Stimulated activated CD4-positive, alpha-beta T cell treated with anti-CD3 and anti-CD28 coated beads, Interleukin-1b, Interleukin-23, amount 100 ng/mL, for 1 hour (primary cell): ENCODE measurements around the gene KMT2D.

Source experiments
- DNase-seq, 2 donors: peaks; one replicate each; pipeline ENCODE4 v3.0.0-alpha.2; 2020; ENCODE audit warnings: low read depth in 2 of 2

The KMT2D gene, protein sequence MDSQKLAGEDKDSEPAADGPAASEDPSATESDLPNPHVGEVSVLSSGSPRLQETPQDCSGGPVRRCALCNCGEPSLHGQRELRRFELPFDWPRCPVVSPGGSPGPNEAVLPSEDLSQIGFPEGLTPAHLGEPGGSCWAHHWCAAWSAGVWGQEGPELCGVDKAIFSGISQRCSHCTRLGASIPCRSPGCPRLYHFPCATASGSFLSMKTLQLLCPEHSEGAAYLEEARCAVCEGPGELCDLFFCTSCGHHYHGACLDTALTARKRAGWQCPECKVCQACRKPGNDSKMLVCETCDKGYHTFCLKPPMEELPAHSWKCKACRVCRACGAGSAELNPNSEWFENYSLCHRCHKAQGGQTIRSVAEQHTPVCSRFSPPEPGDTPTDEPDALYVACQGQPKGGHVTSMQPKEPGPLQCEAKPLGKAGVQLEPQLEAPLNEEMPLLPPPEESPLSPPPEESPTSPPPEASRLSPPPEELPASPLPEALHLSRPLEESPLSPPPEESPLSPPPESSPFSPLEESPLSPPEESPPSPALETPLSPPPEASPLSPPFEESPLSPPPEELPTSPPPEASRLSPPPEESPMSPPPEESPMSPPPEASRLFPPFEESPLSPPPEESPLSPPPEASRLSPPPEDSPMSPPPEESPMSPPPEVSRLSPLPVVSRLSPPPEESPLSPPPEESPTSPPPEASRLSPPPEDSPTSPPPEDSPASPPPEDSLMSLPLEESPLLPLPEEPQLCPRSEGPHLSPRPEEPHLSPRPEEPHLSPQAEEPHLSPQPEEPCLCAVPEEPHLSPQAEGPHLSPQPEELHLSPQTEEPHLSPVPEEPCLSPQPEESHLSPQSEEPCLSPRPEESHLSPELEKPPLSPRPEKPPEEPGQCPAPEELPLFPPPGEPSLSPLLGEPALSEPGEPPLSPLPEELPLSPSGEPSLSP (N-terminal part only)

DNA sequence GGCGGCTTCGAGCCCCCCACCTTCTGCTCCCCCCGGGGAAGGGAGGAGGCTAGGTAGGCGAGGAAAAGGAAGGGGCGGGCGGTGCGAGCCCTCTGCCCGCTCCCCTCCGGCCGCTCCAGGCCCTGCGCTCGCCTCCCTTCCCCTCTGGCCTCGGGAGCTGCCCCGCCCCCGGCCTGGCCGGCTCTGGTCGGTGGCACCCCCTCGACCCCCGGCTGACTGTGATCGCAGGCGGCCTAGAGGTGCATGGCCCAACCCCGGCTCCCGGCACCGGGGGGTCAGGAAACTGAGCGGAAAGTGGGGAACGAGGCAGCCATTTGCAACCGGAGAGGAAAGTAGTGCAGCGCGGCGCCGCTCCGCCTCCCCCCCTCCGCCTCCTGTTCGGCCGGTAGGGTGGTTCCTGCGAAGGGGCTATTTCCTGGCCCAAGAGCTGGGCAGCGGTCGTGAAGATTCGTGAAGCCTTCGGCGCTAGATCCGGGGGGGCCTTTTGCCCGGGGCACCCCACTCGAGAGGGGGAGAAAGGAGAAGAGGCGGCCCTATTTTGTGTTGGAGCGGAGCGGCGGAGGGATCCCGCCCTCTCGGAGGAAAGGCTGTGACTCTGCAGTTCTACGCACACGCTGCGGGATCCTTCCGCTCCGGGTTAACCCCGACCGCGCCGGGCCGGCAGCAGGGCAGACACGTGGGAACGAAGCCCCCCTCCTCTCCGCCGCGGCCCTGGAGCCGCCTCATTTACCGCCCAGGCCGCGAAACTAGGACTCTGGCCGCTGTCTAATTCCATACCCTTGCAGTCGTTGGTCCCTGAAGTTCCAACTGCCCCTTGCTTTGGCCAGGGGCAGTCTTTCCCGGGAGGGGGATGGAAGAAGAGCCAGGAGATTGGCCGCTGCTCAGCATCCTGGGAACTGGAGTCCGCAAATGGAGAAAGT lies at the start of gene KMT2D:
TSS of gene KMT2D (minus strand) at position 558 of the 920 bp plus-strand sequence. CDS start 5,470 bp downstream, outside the sequence.
- peak; percentile 67 to 70 for DNase-seq

DNA sequence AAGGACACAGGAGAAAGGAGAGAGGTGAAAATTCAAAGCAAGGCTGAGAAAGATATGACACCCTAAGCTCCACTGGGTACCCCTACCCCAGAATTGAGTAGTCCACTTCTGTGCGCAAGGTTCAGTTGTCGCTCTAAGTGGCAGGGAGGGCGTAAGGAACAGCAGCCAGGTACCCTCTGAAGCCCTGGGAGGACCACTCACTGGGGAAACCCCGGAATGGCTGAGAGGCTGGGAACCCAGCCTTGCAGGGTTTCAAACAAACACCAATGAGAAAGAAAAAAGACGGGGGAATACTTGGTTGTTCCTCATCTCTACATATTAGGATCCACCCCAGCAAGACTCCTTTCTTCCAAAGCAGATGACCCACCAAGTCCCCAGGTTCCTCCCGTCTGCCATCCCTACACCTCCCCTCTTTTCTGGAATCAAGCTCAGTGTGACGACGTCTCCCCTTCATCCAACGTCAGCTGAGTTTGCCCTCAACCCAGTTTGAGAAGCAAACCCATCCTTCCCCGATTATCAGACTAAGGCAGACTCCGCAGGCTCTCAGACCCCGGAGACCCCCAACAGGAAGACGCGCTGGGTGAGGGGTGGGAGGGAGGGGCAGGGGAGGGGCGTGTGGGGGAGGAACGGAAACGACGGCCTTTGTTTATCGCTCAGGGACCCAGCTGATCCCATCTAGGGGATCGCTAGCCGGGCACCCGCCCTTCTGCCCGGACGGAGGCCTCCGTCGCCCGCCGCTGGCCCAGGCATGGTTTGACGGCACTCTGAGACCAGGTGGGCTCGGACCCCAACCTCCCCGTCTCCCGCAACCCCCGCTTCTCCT lies 49.3 kb upstream of the KMT2D start:
- no peak for DNase-seq

DNA sequence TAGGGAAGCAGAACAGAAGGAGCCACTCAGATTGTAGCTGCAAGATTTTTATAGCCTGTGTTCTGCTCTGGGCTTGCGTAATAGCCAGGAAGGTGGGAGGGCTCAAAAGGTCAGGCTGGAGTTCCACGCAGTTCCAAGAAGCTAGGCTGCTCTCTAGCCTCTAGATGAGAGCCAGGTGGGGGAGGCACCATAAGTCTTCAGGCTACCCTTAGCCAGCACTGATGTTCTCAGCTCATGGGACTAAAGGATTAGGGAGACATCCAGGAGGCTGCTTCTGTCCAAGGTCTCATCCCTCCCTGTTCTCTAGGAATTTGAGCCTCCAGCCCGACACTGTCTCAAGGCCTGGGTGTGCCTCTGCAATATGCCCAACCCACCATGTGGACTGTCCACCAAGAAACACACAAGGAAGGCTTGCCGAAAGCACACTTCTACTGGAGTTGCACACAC lies 48.4 kb upstream of the KMT2D start:
- no peak for DNase-seq

DNA sequence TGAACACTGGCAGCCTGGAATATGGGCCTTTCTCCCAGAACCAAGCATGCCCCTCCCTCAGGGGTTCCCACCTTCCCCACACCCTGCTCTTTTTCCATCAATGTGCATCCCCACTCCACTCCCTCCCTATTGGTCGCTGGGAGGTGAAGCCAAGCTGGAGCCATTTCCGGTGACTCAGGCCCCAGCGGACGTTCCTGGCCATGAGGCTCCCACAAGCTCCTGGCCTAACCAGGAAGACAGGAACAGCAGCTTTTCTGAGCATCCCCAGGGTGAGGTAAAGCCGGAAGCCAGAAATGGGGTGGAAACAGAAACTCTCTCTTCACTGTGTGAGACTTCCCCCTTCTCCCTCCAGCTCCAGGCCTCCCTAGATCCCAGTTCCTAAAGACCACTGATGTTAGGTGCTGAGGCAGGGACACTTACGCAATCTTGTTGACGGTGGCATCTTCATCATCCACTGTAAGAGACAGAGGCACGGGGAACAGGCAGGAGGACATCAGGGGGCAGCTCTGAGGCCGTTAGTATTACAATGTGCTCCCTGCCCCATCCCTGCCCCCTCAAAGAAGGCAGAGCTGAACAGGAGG lies 45.0 kb upstream of the KMT2D start:
- no peak for DNase-seq

DNA sequence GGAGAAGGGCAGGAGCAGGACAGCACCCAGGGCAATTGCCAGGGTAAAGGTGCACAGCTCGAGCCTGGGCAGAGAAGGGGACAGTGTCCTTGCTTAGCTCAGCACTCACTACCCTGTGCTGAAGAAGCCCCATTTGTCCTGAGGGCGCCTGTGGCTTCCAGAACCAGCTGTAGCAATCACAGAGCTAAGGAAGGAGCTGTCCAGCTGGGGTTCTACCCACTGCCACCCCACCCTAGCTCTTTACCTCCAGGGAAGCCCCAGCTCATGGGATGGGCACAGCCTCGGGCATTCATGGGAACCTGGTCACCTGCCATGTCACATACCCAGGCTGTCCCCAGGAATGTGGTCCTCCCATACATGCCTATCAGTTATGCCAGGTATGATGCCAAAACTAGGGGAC lies 44.2 kb upstream of the KMT2D start:
- no peak for DNase-seq

DNA sequence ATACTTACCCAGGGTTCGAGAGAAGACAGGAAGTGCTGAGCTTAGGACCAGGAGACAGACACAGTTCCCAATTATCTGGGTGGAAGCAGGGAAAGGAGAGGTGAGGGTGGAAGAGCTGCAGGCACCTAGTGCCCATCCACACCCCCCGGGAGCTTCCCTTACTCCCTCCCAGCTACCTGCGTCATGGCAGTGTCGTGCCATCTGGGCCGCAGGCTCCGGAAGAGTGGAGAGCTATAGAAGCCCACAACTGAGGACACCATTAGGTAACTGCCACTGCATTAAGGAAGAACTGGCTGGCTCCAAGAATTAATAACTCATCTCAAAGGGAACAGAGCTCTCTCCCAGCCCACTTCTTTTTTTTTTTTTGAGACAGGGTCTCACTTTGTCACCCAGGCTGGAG lies 39.8 kb upstream of the KMT2D start:
- DNase-seq = no peak

DNA sequence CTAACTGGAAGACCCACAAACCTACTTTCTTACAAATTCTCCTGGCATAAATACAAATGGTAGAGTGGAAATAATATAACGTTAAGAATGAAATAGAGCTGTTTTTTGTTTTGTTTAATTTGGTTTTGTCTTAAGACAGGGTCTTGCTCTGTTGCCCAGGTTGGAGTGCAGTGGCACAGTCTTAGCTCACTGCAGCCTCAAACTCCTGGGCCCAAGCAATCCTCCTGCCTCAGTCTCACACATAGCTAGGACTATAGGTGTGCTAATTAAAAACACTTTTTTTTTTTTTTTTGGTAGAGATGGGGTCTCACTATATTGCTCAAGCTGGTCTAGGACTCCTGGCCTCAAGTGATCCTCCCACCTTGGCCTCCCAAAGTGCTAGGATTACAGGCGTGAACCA lies 38.1 kb upstream of the KMT2D start:
- no peak for DNase-seq

DNA sequence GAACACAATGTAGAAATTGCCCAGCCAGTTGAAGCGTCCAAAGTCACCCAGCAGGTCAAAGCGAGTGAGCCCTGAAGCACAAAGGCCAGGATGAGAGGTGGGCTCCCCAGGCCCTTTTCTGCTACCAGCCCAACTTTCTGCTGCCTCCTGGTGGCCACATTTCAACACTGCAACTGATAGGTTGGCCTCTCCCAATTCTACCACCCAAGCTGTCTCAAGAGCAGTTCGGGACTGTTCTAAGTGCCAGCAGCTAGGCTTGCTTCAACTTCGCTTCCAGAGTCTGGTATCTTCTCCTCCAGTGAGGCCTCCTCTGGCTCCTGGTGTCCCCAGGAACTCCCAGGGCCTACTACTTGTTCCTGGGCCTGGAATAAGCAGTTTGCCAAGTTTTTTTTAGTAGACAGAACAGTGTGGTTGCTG lies 37.4 kb upstream of the KMT2D start:
- DNase-seq = peak in 1 of 2 donors; percentile 39

DNA sequence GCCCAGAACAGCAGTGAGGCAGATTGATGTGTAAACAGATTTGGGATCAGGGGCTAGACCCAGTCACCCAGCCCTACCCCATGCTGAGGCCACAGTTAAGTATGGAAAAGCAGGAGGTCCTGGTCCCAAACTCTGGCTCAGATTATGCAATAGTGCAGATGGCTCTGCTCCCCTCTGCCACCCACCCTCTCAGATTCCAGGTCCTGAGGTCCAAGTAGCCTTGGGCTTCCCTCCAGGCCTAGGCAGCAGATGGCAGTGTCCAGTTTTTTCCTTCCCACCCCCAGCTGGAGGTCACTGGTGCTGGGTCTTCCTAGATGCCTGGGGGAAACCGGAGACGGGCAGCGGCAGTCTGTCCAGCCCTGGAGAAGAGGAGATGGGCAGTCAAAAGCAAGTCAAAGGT lies 36.8 kb upstream of the KMT2D start:
- DNase-seq = no peak

DNA sequence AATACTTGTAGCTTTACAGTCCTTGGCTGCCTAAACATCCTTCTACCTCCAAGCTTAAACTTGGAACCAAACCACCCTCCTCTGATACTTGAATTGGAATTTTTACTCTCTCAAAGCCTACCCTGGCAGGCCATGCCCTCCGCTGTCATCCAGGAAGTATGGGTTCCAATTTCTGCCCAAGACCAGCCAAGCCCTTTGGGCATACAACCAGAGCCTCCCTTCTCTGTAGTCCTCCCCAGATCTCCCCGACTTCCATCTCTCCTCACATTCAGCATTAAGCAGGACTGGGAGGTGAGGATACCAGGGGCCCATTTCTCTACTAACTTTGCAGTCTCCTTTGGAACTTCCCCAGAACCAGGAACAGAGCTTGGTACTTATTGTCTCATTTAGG lies 34.4 kb upstream of the KMT2D start:
- DNase-seq = no peak

DNA sequence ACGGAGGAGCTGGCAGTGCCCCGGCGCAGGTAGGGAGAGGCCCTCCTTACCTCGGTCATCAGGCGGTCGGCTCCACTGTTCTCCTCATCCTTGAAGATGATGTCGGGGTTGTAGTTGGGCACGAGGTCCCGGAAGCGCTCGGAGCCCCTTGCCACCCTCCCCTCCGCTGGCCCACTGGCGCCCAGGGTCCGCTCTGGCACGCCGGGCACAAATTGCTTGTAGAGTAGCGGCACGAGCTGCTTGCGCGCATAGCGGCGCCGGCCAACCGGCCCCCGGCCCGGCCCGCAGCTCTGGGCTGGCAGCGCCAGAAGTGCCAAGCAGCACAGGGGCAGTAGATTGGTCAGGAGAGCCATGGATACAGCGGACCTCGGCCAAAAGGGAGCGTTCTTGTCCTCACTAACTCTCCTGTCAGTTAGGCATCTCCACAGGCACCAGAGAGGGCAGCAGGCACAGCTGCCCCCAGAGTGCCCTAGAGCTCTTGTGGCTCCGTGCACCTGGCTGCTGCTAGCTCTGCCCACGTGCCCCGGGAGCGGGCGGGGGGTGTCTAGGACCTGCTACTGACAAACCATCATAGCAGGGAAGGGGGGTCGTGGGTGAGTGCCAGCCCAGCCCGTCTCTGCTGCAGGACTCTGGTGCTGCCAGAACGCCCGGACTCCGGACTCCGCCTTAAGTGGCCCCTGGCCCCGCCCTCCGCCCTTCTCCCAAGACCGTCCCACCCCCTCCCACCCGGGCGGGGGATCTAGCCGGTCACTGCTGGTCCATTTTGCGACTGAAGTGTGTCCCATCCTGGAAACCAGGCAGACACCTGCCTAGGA lies 33.8 kb upstream of the KMT2D start, which contains the start of gene DHH:
TSS of gene DHH (minus strand) at position 642 of the 815 bp plus-strand sequence. CDS start at position 353, 289 bp downstream.
- DNase-seq = no peak

DNA sequence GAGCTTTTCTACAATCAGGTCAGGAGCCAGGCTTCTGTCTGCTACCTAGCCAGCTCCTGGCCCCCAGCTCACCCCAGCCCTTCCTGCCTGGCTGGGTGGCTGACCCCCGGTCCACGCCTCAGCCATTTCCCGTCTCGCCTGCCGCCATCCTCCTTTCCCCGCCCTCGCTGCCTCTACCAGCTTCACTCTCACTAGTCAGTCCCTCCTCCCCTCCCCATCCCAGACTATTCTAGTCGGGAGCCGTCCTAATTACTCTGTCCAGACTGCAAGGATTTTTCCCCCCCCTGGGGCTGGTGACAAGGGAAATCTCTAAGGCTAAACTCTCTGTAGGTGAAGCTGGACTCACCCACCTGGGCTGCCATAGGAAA lies 33.2 kb upstream of the KMT2D start:
- DNase-seq = no peak

DNA sequence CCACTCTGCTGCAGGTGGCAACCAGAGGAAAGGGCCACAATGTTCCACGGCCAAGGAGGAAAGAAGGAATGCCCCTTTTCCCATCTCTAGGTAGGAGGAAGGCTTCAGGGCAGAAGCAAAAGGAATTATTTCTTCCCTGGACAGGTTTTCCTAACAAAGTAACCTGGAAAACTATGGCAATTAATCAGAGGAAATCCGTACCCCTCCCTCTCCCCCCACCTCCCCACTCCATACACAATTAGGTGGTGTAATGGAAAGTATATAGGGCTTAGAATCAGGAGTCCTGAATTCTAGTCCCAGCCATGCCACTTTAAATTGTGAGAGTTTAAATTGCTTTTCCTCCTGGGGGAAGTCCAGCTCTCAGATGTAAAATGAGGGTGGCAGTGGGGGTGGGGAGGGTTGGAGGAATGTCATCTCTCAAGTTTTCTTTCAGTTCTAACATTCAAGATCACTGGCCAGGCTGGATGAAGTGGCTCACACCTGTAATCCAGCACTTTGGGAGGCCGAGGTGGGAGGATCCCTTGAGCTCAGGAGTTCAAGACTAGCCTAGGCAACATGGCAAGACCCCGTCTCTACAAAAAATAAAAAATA lies 32.3 kb upstream of the KMT2D start:
- no peak for DNase-seq

DNA sequence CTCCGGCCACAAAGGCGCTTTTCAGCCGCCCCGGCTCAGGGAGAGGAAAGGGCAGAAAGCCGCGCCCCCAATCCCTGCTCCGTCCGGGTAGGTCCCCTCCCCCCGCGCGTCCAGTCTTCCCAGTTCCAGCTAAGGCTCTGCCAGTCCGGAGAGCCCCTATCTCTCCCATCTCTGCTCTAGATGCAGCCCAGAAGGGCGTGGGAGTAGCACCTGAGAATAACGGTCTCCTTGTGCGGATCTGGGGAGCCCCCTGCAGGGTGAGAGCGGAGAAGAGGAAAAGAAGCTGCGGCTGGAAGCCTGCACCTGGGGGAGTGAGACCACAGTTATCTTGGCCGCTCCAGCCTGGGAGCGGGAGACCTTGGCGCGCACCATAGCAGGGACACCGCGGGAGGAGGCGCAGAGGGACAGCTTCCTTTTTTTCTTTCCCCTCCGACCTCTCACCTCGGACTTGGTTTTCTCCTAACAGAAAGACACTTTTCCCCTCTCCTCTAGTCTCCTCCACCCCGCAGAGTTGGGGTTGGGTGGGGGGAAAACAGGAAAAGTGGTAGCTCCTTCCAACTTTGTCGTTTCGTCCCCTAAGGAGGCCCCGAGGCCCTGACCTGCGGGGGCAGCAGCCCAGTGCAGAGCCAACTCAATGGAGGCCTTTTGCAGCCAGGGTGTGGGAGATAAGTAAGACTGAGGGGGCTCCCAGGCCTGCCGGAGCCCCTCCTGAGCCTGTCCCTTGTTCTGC lies 31.7 kb upstream of the KMT2D start:
- peak in 1 of 2 donors; percentile 41 for DNase-seq

DNA sequence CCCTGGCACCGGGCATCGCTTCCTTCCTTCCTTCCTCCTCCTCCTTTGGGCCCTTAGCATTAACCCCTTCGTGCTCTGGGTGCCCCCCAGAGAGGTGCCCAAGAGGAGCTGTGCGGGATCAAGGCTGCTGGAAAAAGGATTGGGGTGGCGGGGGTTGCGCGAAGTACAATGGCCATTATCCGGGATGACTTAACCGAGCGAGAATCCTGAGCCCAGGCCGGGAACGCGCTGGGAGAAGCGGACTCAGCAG lies 31.2 kb upstream of the KMT2D start:
- DNase-seq = no peak

DNA sequence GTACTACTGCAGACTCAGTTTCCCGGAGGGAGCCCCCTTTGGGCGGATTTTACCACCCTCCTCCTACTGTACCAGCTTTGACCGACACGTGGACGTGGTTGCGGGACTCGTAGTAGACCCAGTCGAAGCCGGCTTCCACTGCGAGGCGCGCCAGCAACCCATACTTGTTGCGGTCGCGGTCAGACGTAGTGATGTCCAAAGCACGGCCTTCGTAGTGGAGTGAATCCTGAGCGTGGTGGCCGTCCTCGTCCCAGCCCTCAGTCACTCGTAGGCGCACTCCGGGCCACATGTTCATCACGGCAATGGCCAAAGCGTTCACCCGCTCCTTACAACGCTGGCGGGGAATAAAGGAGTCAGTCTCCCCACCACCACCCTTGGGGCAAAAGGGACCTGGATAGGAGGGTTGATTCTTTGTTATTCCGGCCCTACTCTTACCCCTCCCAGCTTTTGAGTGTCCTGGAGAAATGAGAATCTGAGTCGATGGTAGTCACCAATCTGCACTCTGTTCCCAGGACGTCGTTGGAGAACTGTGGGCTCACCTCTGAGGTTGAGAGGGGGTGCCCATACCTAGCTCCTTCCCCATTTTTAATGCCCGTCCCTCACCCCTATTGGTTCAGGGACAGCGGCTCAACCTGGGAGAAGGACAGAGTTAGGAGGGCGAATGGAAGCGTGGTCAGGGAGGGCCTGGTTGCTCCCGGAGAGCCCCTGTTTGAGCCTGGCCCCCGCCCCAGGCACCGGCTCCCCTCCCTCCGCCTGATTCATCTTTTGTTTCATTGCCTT lies 30.7 kb upstream of the KMT2D start:
- DNase-seq = no peak

DNA sequence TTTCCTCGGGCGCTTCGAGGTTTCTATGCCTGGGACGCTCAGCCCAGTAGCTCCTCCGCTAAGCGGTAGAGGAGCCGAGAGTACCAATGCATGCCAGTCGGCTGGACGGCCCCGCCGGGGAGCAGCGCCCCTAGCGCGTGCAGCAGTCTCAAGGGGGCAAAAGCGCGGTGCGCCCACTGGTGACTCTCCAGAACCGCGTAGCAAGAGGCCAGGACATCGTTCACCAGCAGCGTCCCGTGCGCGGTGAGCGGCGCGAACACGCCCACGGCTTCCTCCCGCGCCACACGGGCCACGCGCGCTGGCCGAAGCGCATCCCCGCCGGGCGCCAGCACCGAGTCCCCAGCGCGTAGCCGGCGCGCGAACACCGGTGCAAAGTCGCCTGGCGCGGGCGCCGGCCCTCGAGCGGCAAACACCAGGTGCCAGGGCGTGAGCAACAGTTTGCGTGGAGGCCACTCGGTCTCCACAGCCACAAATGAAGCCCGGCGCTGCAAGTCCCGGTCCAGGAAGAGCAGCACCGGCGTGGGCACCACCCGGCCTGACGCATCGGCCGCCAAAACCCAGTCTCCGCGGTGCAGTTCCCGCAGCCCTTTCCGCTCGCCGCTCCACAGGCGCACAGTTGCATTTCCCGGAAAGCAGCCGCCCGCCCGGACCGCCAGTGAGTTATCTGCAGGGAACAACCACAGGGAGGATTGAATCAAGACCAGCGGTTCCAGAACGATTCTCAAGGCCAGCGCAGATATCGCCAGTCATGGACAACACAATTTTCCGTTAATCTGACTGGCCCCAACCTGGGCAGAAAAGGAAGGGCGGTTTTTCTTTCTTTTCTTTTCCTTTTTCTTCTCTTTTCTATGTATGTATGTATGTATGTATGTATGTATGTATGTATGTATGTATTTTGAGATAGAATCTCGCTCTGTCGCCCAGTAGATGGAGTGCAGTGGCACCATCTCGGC lies 29.5 kb upstream of the KMT2D start:
- DNase-seq = no peak
